ENCODE results near the gene NUDT21. TPM values are rescaled to one million over a fixed set of nuclear protein-coding genes. Genes with fewer than 3 reads are reported as not detected.
"Not testable (repeated sequence)": the region's sequence is repeated elsewhere in the genome, so short reads cannot be mapped to it uniquely, and the experiment has no call there.

Gene NUDT21
- total RNA-seq, result 38.1 TPM

DNA sequence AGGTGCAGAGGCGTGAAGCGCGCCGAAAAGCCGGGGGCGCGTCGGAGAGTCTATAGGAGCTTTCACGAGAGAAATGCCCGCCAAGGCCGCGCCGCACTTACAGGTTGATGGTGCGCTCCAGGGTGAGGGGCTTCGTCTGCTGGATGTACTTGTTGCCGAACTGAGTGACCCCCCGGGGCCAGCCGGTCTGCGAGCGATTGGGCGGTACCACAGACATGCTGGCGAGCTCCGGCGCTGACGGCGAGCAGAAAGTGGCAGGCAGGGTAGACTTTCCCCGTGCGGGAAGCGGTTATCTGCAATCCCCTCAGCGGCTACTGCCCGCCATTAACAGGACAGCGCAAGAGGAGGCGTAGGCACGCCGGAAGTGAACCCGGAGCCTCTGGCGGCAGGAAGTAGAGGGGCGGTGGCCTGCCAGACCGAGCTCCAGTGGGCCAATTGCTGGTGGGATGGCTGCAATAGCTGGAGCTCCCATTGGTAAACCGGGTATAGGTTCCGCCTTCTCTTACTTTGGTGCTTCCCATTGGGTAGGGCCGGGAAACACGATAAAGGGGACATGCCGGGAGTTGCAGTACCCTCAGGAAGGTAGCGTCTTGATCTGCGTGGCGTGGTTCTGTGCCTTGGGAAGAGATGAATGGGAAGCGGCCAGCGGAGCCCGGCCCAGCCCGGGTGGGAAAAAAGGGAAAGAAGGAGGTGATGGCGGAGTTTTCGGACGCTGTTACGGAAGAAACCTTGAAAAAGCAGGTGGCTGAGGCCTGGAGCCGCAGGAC, at the start of gene NUDT21, which contains the start of gene OGFOD1:
NUDT21 (minus strand) TSS at position 347 of the 767 bp plus-strand sequence; CDS start at position 217, 130 bp downstream.
OGFOD1 (plus strand) TSS at position 569 of the 767 bp plus-strand sequence; CDS start at position 628, 59 bp downstream.
- Histone ChIP-seq H3K27ac (peak within 1 kb of the TSS; percentile 68), H3K27me3 (no peaks in the 10 kb centered on the region), H3K4me3 (peak within 1 kb of the TSS; percentile 66 to 72), H3K36me3 (peaks cover 0 to 32% of the 10 kb centered on the region in 2 donors), H3K9me3 (no peaks in the 10 kb centered on the region), H3K4me1 (peaks cover 42% of the 10 kb centered on the region)
- intact Hi-C loops (cut with DNase I), result no loop called here
- no peak for TF ChIP-seq POLR2A (IDR thresholded peaks at IDR 0.05)
- TF ChIP-seq, protein P1, sequence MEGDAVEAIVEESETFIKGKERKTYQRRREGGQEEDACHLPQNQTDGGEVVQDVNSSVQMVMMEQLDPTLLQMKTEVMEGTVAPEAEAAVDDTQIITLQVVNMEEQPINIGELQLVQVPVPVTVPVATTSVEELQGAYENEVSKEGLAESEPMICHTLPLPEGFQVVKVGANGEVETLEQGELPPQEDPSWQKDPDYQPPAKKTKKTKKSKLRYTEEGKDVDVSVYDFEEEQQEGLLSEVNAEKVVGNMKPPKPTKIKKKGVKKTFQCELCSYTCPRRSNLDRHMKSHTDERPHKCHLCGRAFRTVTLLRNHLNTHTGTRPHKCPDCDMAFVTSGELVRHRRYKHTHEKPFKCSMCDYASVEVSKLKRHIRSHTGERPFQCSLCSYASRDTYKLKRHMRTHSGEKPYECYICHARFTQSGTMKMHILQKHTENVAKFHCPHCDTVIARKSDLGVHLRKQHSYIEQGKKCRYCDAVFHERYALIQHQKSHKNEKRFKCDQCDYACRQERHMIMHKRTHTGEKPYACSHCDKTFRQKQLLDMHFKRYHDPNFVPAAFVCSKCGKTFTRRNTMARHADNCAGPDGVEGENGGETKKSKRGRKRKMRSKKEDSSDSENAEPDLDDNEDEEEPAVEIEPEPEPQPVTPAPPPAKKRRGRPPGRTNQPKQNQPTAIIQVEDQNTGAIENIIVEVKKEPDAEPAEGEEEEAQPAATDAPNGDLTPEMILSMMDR (IDR thresholded peaks at IDR 0.05), result peak in 1 of 3 experiments; percentile 12
- TF ChIP-seq POLR2AphosphoS5 (IDR thresholded peaks at IDR 0.05; ENCODE audit: insufficient read depth in 1 of 2, low read depth in 1 of 2), result peak; percentile 89 to 90
- peak in 1 of 2 donors; percentile 98 for DNase-seq (ENCODE audit: extremely low spot score in 2 of 2)

DNA sequence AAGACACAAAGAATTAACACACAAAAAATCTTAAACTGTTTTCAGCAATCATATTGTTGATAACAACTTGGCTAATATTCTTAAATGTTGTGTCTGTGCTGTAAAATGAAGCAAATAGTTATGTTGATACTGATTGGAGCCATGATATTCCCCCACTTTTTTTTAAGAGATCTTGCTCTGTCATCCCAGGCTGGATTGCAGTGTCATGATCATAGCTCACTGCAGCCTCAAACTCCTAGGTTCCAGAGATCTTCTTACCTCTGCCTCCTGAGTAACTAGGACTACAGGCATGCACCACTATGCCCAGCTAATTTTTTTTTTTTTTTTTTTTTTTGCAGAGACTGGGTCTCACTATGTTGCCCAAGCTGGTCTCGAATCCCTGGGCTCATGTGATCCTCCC, 42.7 kb upstream of the NUDT21 start:
- H3K27me3 ChIP-seq, result no peaks in the 10 kb centered on the region
- DNase-seq (ENCODE audit: extremely low spot score in 2 of 2), result no peak
- no peak overlapping the region for H3K4me3 ChIP-seq
- H3K36me3 ChIP-seq, result peaks cover 0 to 26% of the 10 kb centered on the region in 2 donors
- TF ChIP-seq POLR2A (IDR thresholded peaks at IDR 0.05), result no peak
- TF ChIP-seq POLR2AphosphoS5 (IDR thresholded peaks at IDR 0.05; ENCODE audit: insufficient read depth in 1 of 2, low read depth in 1 of 2), result no peak
- H3K9me3 ChIP-seq, result no peaks in the 10 kb centered on the region
- H3K27ac ChIP-seq, result no peak overlapping the region
- no peaks in the 10 kb centered on the region for H3K4me1 ChIP-seq
- intact Hi-C loops (cut with DNase I), result no loop called here

DNA sequence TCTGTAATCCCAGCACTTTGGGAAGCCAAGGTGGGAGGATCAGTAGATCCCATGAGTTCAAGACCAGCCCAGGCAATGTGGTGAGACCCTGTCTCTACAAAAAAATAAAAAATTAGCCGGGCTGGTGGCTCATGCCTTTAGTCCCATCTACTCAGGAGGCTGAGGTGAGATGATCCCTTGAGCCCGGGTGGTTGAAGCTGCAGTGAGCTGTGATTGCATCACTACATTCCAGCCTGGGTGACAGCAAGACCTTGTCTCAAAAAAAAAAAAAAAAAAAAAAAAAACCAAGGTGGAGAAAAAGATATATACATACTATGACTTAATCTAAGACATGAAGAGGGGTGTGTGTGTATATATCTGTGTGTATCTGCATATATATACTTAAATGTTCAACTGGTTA, 42.0 kb upstream of the NUDT21 start:
- no peak for DNase-seq (ENCODE audit: extremely low spot score in 2 of 2)
- no peaks in the 10 kb centered on the region for H3K4me1 ChIP-seq
- H3K4me3 ChIP-seq, result no peak overlapping the region
- intact Hi-C loops (cut with DNase I), result no loop called here
- no peaks in the 10 kb centered on the region for H3K27me3 ChIP-seq
- peaks cover 0 to 19% of the 10 kb centered on the region in 2 donors for H3K36me3 ChIP-seq
- TF ChIP-seq POLR2AphosphoS5 (IDR thresholded peaks at IDR 0.05; ENCODE audit: insufficient read depth in 1 of 2, low read depth in 1 of 2) (no peak), POLR2A (IDR thresholded peaks at IDR 0.05) (no peak)
- TF ChIP-seq, protein P1 (IDR thresholded peaks at IDR 0.05), result no peak
- H3K27ac ChIP-seq, result no peak overlapping the region
- no peaks in the 10 kb centered on the region for H3K9me3 ChIP-seq

DNA sequence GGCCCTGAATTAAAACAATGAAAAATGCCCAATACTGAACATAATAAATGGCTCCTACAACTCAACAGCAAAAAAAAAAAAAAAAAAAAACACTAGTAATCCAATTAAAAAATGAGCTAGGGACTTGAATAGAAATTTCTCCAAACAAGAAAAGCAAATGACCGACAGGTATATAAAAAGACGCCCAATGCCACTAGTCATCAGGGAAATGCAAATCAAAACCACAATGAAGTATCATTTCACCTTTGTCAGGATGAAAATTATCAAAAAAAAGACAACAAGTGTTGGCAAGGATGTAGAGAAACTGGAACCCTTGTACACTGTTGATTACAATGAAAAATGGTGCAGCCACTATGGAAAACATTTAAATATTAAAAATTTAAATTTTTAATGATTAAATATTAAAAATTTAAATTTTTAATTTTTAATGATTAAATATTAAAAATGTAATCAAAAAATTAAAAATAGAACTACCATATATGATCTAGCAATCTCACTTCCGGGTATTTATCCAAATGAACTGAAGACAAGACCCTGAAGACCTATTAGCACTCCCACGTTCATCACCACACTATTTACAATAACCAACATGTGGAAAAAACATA, 40.6 kb upstream of the NUDT21 start:
- intact Hi-C loops (cut with DNase I), result no loop called here
- no peaks in the 10 kb centered on the region for H3K27me3 ChIP-seq

DNA sequence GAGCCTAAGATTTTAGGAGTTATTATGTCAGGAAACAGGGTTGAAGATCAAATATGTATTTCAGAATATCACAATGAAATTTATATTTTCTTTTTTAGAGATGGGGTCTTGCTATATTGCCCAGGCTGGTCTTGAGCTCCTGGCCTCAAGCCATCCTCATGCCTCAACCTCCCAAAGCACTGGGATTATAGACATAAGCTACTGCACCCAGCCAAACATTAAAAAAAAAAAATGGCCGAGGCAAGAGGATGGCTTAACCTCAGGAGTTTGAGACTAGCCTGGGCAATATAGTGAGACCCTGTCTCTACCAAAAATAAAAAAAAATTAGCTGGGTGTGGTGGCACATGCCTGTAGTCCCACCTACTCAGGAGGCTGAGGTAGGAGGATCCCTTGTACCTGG, 37.7 kb upstream of the NUDT21 start:
- DNase-seq (ENCODE audit: extremely low spot score in 2 of 2); H3K27ac ChIP-seq; H3K4me3 ChIP-seq; H3K4me1 ChIP-seq; H3K9me3 ChIP-seq; H3K27me3 ChIP-seq; intact Hi-C loops (cut with DNase I): not testable (repeated sequence)
- H3K36me3 ChIP-seq, result peaks cover 0 to 22% of the 10 kb centered on the region in 2 donors

More for the DNA sequence above, 40.6 kb upstream of the NUDT21 start:
- no peak for TF ChIP-seq POLR2A (IDR thresholded peaks at IDR 0.05)
- TF ChIP-seq POLR2AphosphoS5 (IDR thresholded peaks at IDR 0.05; ENCODE audit: insufficient read depth in 1 of 2, low read depth in 1 of 2), result no peak
- TF ChIP-seq, protein P1 (IDR thresholded peaks at IDR 0.05), result no peak
- H3K4me1 ChIP-seq, result no peaks in the 10 kb centered on the region
- H3K4me3 ChIP-seq, result no peak overlapping the region
- H3K36me3 ChIP-seq, result peaks cover 0 to 5% of the 10 kb centered on the region in 2 donors
- no peak overlapping the region for H3K27ac ChIP-seq
- no peak for DNase-seq (ENCODE audit: extremely low spot score in 2 of 2)
- no peaks in the 10 kb centered on the region for H3K9me3 ChIP-seq

DNA sequence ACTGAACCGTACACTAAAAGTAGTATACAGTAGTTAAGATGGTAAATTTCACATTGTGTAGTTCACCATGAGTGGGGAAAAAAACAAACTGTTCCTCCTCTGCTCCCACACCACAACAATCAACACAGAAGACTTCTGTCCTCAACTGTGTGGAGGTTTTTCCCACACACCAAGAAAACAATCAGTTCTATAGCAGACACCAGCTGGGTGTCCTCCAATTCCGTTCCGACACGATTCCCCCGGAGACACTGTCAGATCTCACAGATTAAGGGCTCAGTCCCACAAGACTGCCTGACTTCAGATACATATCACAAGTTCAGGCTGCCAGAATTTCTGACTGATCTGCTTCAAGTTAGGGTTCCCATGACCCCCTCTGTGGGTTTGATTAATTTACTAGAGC, 36.9 kb upstream of the NUDT21 start:
- TF ChIP-seq POLR2AphosphoS5 (IDR thresholded peaks at IDR 0.05; ENCODE audit: insufficient read depth in 1 of 2, low read depth in 1 of 2) (no peak), POLR2A (IDR thresholded peaks at IDR 0.05) (no peak)
- TF ChIP-seq, protein P1 (IDR thresholded peaks at IDR 0.05), result no peak
- H3K4me1 ChIP-seq, result no peaks in the 10 kb centered on the region
- H3K27me3 ChIP-seq, result no peaks in the 10 kb centered on the region
- intact Hi-C loops (cut with DNase I), result no loop called here
- no peaks in the 10 kb centered on the region for H3K9me3 ChIP-seq
- no peak overlapping the region for H3K4me3 ChIP-seq
- peaks cover 0 to 31% of the 10 kb centered on the region in 2 donors for H3K36me3 ChIP-seq
- DNase-seq (ENCODE audit: extremely low spot score in 2 of 2), result no peak
- H3K27ac ChIP-seq, result no peak overlapping the region

Data from vagina (tissue), 2 donors.